NCI-H82 treated with DMSO at 0.1 percent for 48 hours (cell line): Measurements from ENCODE around the gene SBF2.
"Not testable (repeated sequence)": the region's sequence is repeated elsewhere in the genome, so short reads cannot be mapped to it uniquely, and the experiment has no call there.

Experiments
- DNase-seq: peaks from one replicate; lab custom pipeline; 2025; ENCODE audit not compliant: unreplicated experiment; lab: John Stamatoyannopoulos, UW

SBF2 gene

GRCh38 chr11:9969068-9969467 is 325.0 kb downstream of the SBF2 start:
- DNase-seq, result no peak

GRCh38 chr11:9962722-9963121 is 331.3 kb downstream of the SBF2 start:
- DNase-seq, result no peak

GRCh38 chr11:9957072-9957471 is 336.9 kb downstream of the SBF2 start:
- DNase-seq, result no peak

- no peak for DNase-seq
Observed at GRCh38 chr11:9956483-9956882, 337.5 kb downstream of the SBF2 start.

- DNase-seq, result no peak
Observed at GRCh38 chr11:9955391-9955790, 338.6 kb downstream of the SBF2 start.

- no peak for DNase-seq
Observed at GRCh38 chr11:9953994-9954626, 339.9 kb downstream of the SBF2 start.

DNA sequence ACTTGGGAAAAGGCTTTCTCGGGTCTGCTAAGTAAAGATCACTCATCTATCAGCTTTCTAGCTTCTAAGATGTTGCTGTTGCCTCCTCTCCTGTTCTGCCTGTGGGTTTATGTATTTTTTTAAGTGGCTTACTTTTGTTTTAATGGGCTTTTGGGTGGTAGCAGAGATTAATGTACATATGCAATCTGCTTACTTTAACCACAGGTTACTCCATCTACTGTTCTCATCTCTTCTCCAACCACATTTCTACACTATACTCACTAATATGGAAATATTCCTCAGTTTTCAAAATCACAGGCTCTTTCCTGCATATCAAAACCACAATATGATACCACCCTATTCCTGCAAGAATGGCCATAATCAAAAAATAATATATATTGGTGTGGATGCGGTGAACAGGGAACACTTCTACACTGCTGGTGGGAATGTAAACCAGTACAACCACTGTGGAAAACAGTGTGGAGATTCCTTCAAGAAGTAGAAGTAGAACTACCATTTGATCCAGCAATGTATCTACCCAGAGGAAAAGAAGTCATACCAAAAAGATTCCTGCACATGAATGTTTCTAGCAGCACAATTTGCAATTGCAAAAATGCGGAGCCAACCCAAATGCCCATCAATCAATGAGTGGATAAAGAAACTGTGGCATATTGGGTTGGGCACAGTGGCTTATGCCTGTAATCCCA is 341.4 kb downstream of the SBF2 start:
- peak; percentile 88 for DNase-seq

DNA sequence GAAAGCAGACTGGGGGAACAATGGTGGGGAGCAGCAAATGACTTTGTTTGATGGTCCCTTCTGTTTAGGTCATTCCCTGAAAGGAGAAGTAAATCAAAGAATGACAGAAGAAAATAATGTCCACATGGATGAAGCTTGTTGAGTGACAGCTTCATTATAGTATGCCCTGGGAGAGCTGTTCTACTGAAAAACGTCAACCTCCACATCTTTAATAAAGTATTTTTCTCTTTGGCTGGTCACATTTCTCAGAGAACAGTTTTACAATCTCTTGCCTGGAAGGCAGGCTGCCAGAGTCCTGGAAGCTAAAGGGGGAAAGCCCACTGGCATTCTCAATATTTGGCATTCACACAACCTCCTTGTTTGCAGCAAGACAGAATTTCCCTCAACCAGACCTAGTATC is 342.2 kb downstream of the SBF2 start:
- DNase-seq, result no peak

- DNase-seq, result no peak
Observed at GRCh38 chr11:9950462-9950861, 343.6 kb downstream of the SBF2 start.

DNA sequence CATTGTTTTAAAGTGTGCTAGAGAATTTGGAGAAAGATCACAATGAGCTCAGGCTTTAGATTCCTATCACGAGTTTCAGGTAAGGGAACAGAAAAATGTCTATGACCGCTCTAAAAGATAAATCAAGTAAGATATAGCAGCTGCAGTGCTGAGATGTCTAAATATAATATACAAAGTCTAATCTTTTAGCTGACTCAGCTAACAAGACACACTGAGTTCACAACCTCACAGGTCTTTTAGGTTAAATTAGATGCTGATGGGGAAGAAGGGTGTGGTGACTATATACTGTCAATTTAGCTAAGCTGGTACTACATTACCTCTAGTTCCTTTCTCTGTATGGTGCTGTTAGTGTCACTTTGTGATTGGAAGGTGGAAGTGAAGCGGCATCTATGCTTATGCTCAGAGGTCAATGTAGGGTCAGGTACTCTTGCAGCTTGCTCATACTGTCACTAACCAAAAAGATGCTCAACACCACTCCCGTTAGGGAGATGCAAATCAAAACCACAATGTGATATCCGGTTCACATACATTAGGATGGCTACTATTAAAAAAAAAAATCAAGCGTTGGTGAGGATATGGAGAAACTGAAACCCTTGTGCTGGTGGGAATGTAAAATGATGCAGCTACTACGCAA is 346.7 kb downstream of the SBF2 start:
- no peak for DNase-seq

DNA sequence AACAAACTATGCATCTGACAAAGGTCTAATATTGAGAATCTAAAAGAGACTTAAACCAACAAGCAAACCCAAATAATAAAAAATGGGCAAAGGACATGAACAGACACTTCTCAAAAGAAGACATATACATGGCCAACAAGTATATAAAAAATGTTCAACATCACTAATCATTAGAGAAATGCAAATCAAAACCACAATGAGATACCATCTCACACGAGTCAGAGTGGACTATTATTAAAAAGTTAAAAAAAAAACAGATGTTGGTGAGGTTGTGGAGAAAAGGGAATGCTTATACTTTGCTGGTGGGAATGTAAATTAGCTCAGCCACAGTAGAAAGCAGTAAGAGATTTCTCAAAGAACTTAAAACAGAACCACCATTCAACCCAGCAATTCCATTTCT is 348.3 kb downstream of the SBF2 start:
- DNase-seq, result not testable (repeated sequence)

GRCh38 chr11:9943386-9944110 is 350.5 kb downstream of the SBF2 start:
- no peak for DNase-seq

GRCh38 chr11:9941991-9942390 is 352.0 kb downstream of the SBF2 start:
- no peak for DNase-seq

DNA sequence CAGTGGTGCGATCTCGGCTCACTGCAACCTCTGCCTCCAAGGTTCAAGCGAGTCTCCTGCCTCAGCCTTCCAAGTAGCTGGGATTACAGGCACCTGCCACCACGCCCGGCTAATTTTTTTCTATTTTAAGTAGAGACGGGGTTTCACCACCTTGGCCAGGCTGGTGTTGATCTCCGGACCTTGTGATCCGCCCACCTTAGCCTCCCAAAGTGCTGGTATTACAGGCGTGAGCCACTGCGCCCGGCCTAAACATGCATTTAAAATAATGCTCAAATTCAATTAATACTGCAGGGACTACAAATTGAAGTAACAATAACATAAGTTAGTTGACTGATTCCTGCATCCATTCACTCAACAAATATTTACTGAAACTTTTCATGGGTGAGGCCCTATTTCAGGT is 354.9 kb downstream of the SBF2 start:
- DNase-seq, result not testable (repeated sequence)

DNA sequence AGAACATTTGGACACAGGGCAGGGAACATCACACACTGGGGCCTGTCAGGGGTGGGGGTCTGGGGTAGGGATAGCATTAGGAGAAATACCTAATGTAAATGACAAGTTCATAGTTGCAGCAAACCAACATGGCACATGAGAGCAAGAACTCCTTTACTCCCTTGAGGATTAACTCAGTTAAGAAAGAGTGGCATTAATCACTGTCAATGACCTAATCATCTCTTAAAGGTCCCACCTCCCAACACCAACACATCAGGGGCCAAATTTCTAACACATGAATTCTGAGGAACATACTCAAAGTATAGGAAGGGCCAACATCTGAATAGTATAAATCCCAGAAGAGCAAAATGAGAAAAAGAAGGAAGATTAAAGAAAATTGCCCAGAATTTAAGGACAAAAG is 357.3 kb downstream of the SBF2 start:
- DNase-seq, result no peak

GRCh38 chr11:9932843-9933242 is 361.2 kb downstream of the SBF2 start:
- not testable (repeated sequence) for DNase-seq

GRCh38 chr11:9930562-9931331 is 363.3 kb downstream of the SBF2 start:
- DNase-seq, result not testable (repeated sequence)

DNA sequence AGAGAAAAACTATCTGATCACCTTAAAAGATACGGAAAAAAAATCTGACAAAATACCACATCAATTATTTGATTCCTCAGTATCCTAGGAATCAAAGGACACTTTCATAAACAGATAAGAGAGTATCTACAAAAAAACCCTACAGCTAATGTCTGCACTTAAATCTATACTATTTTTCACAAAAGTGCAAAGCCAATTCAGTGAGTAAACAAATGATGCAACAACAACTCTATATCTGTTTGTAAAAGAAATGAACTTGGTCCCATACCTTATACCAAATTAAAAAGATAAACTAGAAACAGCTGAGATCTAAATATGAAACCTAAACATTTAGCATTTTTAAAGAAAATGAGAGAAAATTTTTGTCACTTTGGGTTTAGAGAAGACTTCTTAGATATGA is 366.3 kb downstream of the SBF2 start:
- DNase-seq, result no peak

DNA sequence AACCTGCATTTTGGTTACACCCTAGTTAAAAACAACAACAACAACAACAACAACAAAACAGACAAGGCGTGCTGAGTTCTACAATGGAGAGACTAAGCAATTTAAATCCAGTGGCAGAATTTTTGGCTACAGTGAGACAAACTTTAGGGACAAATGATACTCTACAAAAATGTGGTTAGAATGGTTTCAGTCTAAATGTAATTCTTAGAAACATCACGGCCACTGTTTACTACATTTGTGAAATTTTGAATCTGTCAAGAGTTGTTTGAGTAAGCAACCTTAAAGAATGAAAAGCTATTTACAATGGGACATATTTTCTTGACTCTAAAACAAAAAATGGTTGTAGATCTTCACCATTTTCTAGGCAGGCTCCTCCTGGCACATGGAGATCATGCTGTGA is 370.7 kb downstream of the SBF2 start:
- DNase-seq, result no peak

DNA sequence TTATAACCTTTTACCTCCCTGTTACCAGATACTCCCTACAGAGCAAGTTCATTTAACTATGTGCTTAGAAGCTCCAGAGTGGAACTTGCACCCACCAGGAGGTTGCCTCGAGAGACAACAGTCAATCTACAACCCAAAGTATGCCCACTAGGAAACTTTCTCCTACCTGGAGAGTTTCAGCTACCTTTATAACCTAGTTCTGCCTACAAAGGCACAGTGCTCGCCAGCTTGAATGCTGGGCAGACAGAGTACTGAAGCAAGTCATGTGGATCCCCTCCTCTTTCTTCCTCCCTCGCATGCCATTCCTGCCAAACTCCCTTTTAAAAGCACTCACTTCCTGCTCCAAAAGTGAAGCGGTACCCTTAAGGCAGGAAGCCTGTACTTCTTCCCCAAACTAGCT is 371.2 kb downstream of the SBF2 start:
- no peak for DNase-seq

GRCh38 chr11:9916480-9916879 is 377.5 kb downstream of the SBF2 start:
- no peak for DNase-seq
